Measurements from ENCODE around the gene C7. TPM values are rescaled to one million over a fixed set of nuclear protein-coding genes. Genes with fewer than 3 reads are reported as not detected.

Gene C7
- total and polyA plus RNA-seq, 12 donors, result 442 to 4,123 (median 1,249) TPM

DNA sequence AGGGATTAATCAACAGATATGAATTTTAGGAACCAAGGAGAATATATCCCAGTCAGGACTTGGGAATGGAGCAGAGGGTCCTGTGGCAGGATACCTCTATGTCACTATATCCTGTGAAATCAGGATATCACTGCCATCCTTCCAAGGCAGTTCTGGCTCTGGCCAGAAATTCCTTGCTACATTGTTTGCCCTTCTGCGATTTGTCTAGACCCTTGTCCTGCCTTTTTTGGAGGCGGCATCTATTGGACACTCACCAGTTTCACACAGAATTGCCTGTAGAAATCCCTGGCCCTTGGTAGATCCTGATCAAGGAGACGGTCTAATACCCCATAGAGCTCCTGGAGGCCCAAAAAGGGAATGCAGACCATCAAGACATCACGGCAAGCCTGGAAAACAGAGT lies 90.7 kb downstream of the C7 start:
- no peak for DNase-seq

DNA sequence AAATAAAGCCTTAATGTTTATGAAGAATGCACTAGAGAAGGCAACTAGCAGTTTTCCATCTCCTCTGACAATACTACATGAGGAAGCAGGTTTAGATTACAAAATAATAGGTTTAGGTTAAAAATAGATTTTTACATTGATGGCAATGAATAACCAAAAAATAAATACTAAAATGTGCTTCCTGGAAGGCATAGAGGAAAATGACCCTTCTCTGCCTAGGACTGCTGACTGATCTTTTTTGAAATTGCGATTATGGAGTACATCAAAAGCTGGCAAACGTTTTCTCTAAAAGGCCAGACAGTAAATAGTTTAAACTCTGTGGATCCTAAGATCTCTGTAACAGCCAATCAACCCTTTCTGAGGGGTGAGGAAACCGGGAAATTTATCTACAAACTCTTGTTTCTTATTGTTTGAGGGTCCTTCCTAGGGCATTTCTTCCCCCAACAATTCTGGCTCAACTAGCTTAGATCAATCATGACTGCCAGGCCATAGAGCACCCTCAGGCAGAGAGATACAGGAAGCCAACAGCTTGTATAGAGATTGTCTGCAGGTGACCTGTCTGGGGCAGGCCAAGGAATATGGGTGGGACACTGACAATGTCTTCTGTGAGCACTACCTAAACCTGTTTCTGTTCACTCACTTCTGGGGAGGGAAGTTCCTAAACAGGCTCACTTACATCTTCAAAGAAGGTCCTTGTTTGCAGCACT lies 94.5 kb downstream of the C7 start:
- Histone ChIP-seq H3K36me3 (replicated peaks in 1 of 2) (no peaks in the 10 kb centered on the region), H3K4me3 (no peak overlapping the region), H3K9me3 (replicated peaks in 1 of 3) (no peaks in the 10 kb centered on the region), H3K27ac (no peak overlapping the region), H3K27me3 (no peaks in the 10 kb centered on the region), H3K4me1 (replicated peaks in 1 of 2) (peaks cover 4 to 6% of the 10 kb centered on the region in 2 donors)
- intact Hi-C loops (cut with DNase I), result no loop called here
- no peak for DNase-seq
- TF ChIP-seq POLR2A (IDR thresholded peaks at IDR 0.05) (no peak), CTCF (IDR thresholded peaks at IDR 0.05) (no peak)
- WGBS, 4 donors, result 69 to 80% (median 74%) methylated on average over 3 of the region's 3 CpGs

More for the DNA sequence above, 90.7 kb downstream of the C7 start:
- no peaks in the 10 kb centered on the region for H3K27me3 ChIP-seq
- no peaks in the 10 kb centered on the region for H3K9me3 ChIP-seq (replicated peaks in 1 of 3)
- no peak for TF ChIP-seq POLR2A (IDR thresholded peaks at IDR 0.05)
- TF ChIP-seq CTCF (IDR thresholded peaks at IDR 0.05), result no peak
- 93 to 96% (median 95%) methylated on average over 4 of the region's 4 CpGs for WGBS, 4 donors
- no peaks in the 10 kb centered on the region for H3K4me1 ChIP-seq (replicated peaks in 1 of 2)
- intact Hi-C loops (cut with DNase I), result no loop called here
- no peaks in the 10 kb centered on the region for H3K36me3 ChIP-seq (replicated peaks in 1 of 2)
- H3K4me3 ChIP-seq, result no peak overlapping the region
- no peak overlapping the region for H3K27ac ChIP-seq

DNA sequence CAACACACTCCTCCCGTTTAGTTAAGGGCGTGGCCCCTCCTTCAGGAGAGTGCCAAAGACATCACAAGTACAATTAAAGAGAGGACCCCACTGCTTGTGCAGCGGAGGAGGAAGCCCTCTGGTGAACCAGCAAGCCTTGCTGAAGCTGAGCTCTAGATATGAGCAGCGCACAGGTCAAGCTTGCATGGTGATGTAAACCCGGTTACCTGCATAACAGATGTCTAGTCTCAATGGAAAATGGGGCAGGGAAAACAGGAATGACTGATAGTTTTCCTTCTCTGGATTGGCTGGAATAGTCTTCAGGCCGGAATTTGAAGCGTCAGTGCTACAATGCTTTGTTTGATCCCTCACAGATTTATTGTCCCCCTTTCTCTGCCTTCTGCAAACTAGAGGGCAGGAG lies 95.6 kb downstream of the C7 start:
- Histone ChIP-seq H3K4me3 (no peak overlapping the region), H3K27ac (no peak overlapping the region), H3K9me3 (replicated peaks in 1 of 3) (no peaks in the 10 kb centered on the region), H3K4me1 (replicated peaks in 1 of 2) (peaks cover 9 to 15% of the 10 kb centered on the region in 2 donors), H3K36me3 (replicated peaks in 1 of 2) (no peaks in the 10 kb centered on the region), H3K27me3 (no peaks in the 10 kb centered on the region)
- TF ChIP-seq CTCF (IDR thresholded peaks at IDR 0.05) (no peak), POLR2A (IDR thresholded peaks at IDR 0.05) (no peak)
- WGBS, 4 donors, result 87 to 91% (median 88%) methylated on average over 6 to 7 of the region's 7 CpGs
- intact Hi-C loops (cut with DNase I), result no loop called here
- no peak for DNase-seq

DNA sequence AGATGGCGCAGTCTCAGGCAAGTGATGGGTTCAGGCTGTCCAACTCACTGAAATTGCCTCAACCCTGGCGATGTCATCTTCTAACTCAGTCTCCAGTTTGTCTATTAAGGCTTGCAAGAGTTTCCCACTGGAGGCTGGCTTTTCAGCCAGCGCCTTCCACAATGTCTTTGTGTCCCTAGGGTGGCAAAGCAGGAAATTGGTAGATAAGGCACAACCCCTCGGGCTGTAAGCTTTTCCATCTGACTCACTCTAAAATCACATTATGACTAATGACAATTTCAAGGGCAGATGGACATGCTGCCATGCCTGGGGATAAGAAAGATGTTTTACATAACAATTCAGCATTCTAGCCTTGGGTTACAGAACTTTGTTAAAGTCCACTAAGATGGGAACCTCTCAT lies 99.9 kb downstream of the C7 start:
- intact Hi-C loops (cut with DNase I), result no loop called here
- 59 to 73% (median 66%) methylated on average over 4 of the region's 4 CpGs for WGBS, 4 donors
- peak; percentile 38 to 82 (median 54) for DNase-seq
- H3K36me3 ChIP-seq (replicated peaks in 1 of 2), result no peaks in the 10 kb centered on the region
- H3K9me3 ChIP-seq (replicated peaks in 1 of 3), result no peaks in the 10 kb centered on the region
- H3K27me3 ChIP-seq, result no peaks in the 10 kb centered on the region
- TF ChIP-seq CTCF (IDR thresholded peaks at IDR 0.05) (no peak), POLR2A (IDR thresholded peaks at IDR 0.05) (no peak)
- H3K27ac ChIP-seq, result peak overlapping the region in 2 of 5 donors; percentile 35 to 54
- H3K4me3 ChIP-seq, result no peak overlapping the region
- peaks cover 9 to 15% of the 10 kb centered on the region in 2 donors for H3K4me1 ChIP-seq (replicated peaks in 1 of 2)

Measured in adrenal gland (tissue), 12 donors.